Ovary (tissue), 9 donors: Measurements from ENCODE around the gene BOLA3. TPM values are rescaled to one million over a fixed set of nuclear protein-coding genes. Genes with fewer than 3 reads are reported as not detected.
A peak's percentile ranks its signal among the peaks of the same experiment; 100 is the strongest.

Experiments
- DNase-seq, 5 donors: peaks; one replicate each; pipeline ENCODE4 v3.0.0-alpha.2; 2019 to 2020
- H3K27ac ChIP-seq, 2 donors: fragments of 200-600 bp; one replicate each; pipeline versions ENCODE4 v1.5.1 to v1.8.0; 2019 to 2022
- H3K27me3 ChIP-seq: fragments of 200-600 bp; one replicate; pipeline ENCODE4 v1.8.0; 2022
- H3K36me3 ChIP-seq: fragments of 200-600 bp; sonication (generic); one replicate; pipeline ENCODE4 v1.5.1; 2019
- H3K4me1 ChIP-seq: one replicate; pipeline ENCODE4 v1.8.1; 2013; ENCODE audit warnings: mild to moderate bottlenecking, moderate library complexity; ENCODE audit not compliant: insufficient read depth
- H3K4me3 ChIP-seq: fragments of 200-600 bp; sonication (generic); one replicate; pipeline ENCODE4 v1.5.1; 2017
- H3K9me3 ChIP-seq, 2 donors: fragments of 200-600 bp in 1 of 2; sonication (generic) in 1 of 2; one replicate each; pipeline versions ENCODE4 v1.5.1 to v1.8.1; 2013 to 2019; ENCODE audit warnings: mild to moderate bottlenecking in 1 of 2, moderate library complexity in 1 of 2
- CTCF ChIP-seq, 3 donors: fragments of 450-650 bp in 2 of 3; fragments of 200-600 bp in 1 of 3; IDR thresholded peaks; one replicate each; pipeline versions ENCODE4 v1.5.1 to v1.8.0; 2016 to 2022; ENCODE audit warnings: antibody characterized with exemption in 3 of 3, mild to moderate bottlenecking in 1 of 3
- EP300 ChIP-seq: sonication (generic); formaldehyde crosslinking; IDR thresholded peaks from one replicate; pipeline ENCODE4 v1.6.1; 2017; ENCODE audit warnings: antibody characterized with exemption
- POLR2A ChIP-seq: fragments of 450-650 bp; IDR thresholded peaks from one replicate; pipeline ENCODE4 v1.6.1; 2017; ENCODE audit warnings: antibody characterized with exemption, mild to moderate bottlenecking, moderate library complexity
- WGBS, 3 donors: extraction: QIAGEN DNeasy Blood & Tissue Kit in 1 of 3; methylation state at CpG; one replicate each; pipeline versions ENCODE4 v1.1.5 to v1.1.7; 2013 to 2017; 5-methylcytosine and 5-hydroxymethylcytosine counted together
- intact Hi-C, 4 donors: fragments of 100-400 bp; cut with DNase I; formaldehyde crosslinking; loops; one replicate each; pipeline versions ENCODE4 v1.11.0 to v1.15.1; 2022 to 2023
- polyA plus RNA-seq, 2 donors: library from polyadenylated mRNA; stranded (reverse); fragments of 200-250 nt in 1 of 2; fragments of 350-450 nt in 1 of 2; fragmentation: Illumina TruSeq in 1 of 2; extraction: RNeasy Lipid Tissue Mini Kit (QIAGEN cat#74804) in 1 of 2; gene quantifications; one replicate each; pipeline ENCODE4 v1.2.3, GENCODE V29; 2013 to 2014
- total RNA-seq, 7 donors: library from RNA; depleted of rRNA in 2 of 7; stranded (reverse); fragments of >200 nt in 2 of 7; fragmentation: NEBNext Ultra II Directional in 3 of 7; extraction: Animal tissue kit (Norgen Biotek cat#: 25700) in 3 of 7; gene quantifications; one replicate each; pipeline versions ENCODE4 v1.1.0 to v1.2.4, GENCODE V29; 2016 to 2023
- donor health status: DM: no; HTN: no; CAD: no; lungs with moderate emphysema.
- donor health status: DM: no; HTN: no; CAD: no.
- donor health status: Bipolar disorder and iron deficiency.
- donor health status: DM: yes; HTN: yes; CAD: no.
- donor health status: DM: no; HTN: no; CAD: no.
- donor health status: DM: yes; HTN: yes; CAD: no.

The BOLA3 gene
- total and polyA plus RNA-seq, 9 donors: 8.2 to 34.4 (median 15.3) TPM

- Histone ChIP-seq H3K9me3 (no peaks in the 10 kb centered on the region), H3K27me3 (no peaks in the 10 kb centered on the region), H3K36me3 (no peaks in the 10 kb centered on the region), H3K4me1 (peaks cover 8% of the 10 kb centered on the region), H3K4me3 (peak overlapping the region; percentile 93), H3K27ac (peak overlapping the region in 1 of 2 donors; percentile 24)
- intact Hi-C loops: loop anchor here in 1 of 4 donors (5.0 to 10.0 kb wide), 2 partner anchors 108 to 185 kb away; no protein-coding TSS in a partner anchor
- WGBS, 3 donors: 3 to 4% (median 3%) methylated on average over 29 of the region's 29 CpGs
- TF ChIP-seq CTCF (IDR thresholded peaks at IDR 0.05) (no peak), POLR2A (no peak), EP300 (no peak)
- peak in 1 of 5 donors; percentile 29 for DNase-seq
These were observed 584 bp downstream of the BOLA3 start for GRCh38 chr2:74146929-74147726.

DNA sequence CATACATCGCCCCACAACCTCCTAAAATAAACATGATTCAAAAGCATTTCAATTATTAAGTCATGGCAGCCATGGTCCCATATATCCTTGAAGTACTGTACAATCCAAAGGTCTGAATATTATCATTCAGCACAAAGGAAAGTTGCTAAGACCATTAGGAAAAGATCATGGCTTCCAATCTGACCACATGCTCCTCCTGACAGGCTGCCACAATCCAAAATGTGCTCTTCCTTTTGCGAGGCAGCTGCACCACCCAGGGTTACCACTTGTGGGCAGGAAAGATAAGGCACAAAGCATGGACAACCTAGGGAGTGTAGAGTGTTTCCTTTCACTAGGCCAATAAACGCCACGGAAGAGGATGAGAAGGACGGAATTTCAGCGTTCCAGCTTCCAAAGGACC lies 5.4 kb downstream of the BOLA3 start:
- Histone ChIP-seq H3K4me3 (no peak overlapping the region), H3K36me3 (no peaks in the 10 kb centered on the region), H3K4me1 (peaks cover 7% of the 10 kb centered on the region), H3K9me3 (no peaks in the 10 kb centered on the region), H3K27me3 (no peaks in the 10 kb centered on the region), H3K27ac (no peak overlapping the region)
- WGBS, 3 donors: 74 to 81% (median 78%) methylated on average over 6 of the region's 6 CpGs
- TF ChIP-seq POLR2A: no peak
- intact Hi-C loops: loop anchor here in 1 of 4 donors (10.0 kb wide), 1 partner anchor 112 kb away; no protein-coding TSS in a partner anchor
- DNase-seq: no peak

- TF ChIP-seq CTCF (IDR thresholded peaks at IDR 0.05): no peak
- TF ChIP-seq EP300: no peak
- no peak for TF ChIP-seq POLR2A
- Histone ChIP-seq H3K27ac (no peak overlapping the region), H3K9me3 (no peaks in the 10 kb centered on the region), H3K27me3 (no peaks in the 10 kb centered on the region), H3K4me3 (no peak overlapping the region), H3K4me1 (no peaks in the 10 kb centered on the region), H3K36me3 (no peaks in the 10 kb centered on the region)
- DNase-seq: no peak
- WGBS, 3 donors: 85 to 92% (median 88%) methylated on average over 19 of the region's 19 CpGs
- intact Hi-C loops: no loop called here
These were observed 8.9 kb downstream of the BOLA3 start for GRCh38 chr2:74138600-74139323.

GRCh38 chr2:74137651-74138599 lies 9.8 kb downstream of the BOLA3 start:
- Histone ChIP-seq H3K27me3 (no peaks in the 10 kb centered on the region), H3K36me3 (no peaks in the 10 kb centered on the region), H3K27ac (no peak overlapping the region), H3K4me1 (no peaks in the 10 kb centered on the region), H3K9me3 (no peaks in the 10 kb centered on the region), H3K4me3 (no peak overlapping the region)
- DNase-seq: no peak
- TF ChIP-seq EP300: no peak
- intact Hi-C loops: no loop called here
- 94 to 95% (median 95%) methylated on average over 11 of the region's 11 CpGs for WGBS, 3 donors

GRCh38 chr2:74131901-74132300 lies 15.8 kb downstream of the BOLA3 start:
- intact Hi-C loops: no loop called here
- H3K4me1 ChIP-seq: no peaks in the 10 kb centered on the region
- peaks cover 0 to 6% of the 10 kb centered on the region in 2 donors for H3K9me3 ChIP-seq
- no peak overlapping the region for H3K27ac ChIP-seq
- no peak overlapping the region for H3K4me3 ChIP-seq
- H3K27me3 ChIP-seq: no peaks in the 10 kb centered on the region
- WGBS, 3 donors: 87 to 94% (median 90%) methylated on average over 5 of the region's 5 CpGs
- no peaks in the 10 kb centered on the region for H3K36me3 ChIP-seq
- no peak for DNase-seq
- no peak for TF ChIP-seq EP300
- no peak for TF ChIP-seq POLR2A
- TF ChIP-seq CTCF (IDR thresholded peaks at IDR 0.05): no peak
